ENCODE data around the gene SLC9A9.

SLC9A9 gene

GRCh38 chr3:143430568-143430967, 417.7 kb downstream of the SLC9A9 start:
- Histone ChIP-seq H4K8ac (ENCODE audit: low read depth, low read length) (no peak overlapping the region), H3K79me1 (ENCODE audit: low read length) (no peaks in the 10 kb centered on the region), H2BK120ac (ENCODE audit: insufficient read depth, low read length, poor library complexity) (no peak overlapping the region), H2BK5ac (ENCODE audit: low read depth, low read length, poor library complexity) (no peak overlapping the region), H3K14ac (ENCODE audit: low read length) (no peak overlapping the region), H4K91ac (ENCODE audit: low read depth, low read length) (no peak overlapping the region), H3K4ac (ENCODE audit: low read depth, low read length) (no peak overlapping the region), H2BK12ac (ENCODE audit: low read length) (no peak overlapping the region), H3K36me3 (ENCODE audit: control insufficient read depth in 1 of 2, insufficient read depth in 2 of 2, low read length in 2 of 2) (no peaks in the 10 kb centered on the region), H2AK5ac (ENCODE audit: low read length) (no peak overlapping the region), H3K4me3 (ENCODE audit: low read depth, low read length) (no peak overlapping the region), H2AFZ (ENCODE audit: insufficient read depth, low read length, poor library complexity) (no peak overlapping the region), H3K23ac (ENCODE audit: low read length) (no peak overlapping the region), H3K27me3 (ENCODE audit: insufficient read depth, low read length) (no peaks in the 10 kb centered on the region), H3K27ac (ENCODE audit: low read depth, low read length) (no peak overlapping the region), H3K9me3 (ENCODE audit: insufficient read depth, low read depth, low read length) (no peaks in the 10 kb centered on the region), H3K4me1 (ENCODE audit: control insufficient read depth in 1 of 2, insufficient read depth in 2 of 2, low read length in 2 of 2) (no peaks in the 10 kb centered on the region), H3K18ac (ENCODE audit: low read length) (no peak overlapping the region), H3K79me2 (ENCODE audit: control insufficient read depth, insufficient read depth, low read length, poor library complexity) (no peaks in the 10 kb centered on the region), H4K12ac (ENCODE audit: low read depth, low read length) (no peak overlapping the region), H3K4me2 (ENCODE audit: low read length) (no peak overlapping the region), H3K9ac (ENCODE audit: low read length) (no peak overlapping the region)
- no CpG with 5 or more reads among the region's 1 CpG for WGBS (ENCODE audit: extremely low coverage, insufficient coverage, insufficient read length)
- no peak for DNase-seq

- H2BK5ac ChIP-seq (ENCODE audit: low read depth, low read length, poor library complexity) = no peak overlapping the region
- H3K9ac ChIP-seq (ENCODE audit: low read length) = no peak overlapping the region
- H3K4me1 ChIP-seq (ENCODE audit: control insufficient read depth in 1 of 2, insufficient read depth in 2 of 2, low read length in 2 of 2) = no peaks in the 10 kb centered on the region
- no peak overlapping the region for H4K12ac ChIP-seq (ENCODE audit: low read depth, low read length)
- no peak overlapping the region for H2BK120ac ChIP-seq (ENCODE audit: insufficient read depth, low read length, poor library complexity)
- H2BK12ac ChIP-seq (ENCODE audit: low read length) = no peak overlapping the region
- no peaks in the 10 kb centered on the region for H3K79me1 ChIP-seq (ENCODE audit: low read length)
- no peak overlapping the region for H3K4me2 ChIP-seq (ENCODE audit: low read length)
- no peak overlapping the region for H2AK5ac ChIP-seq (ENCODE audit: low read length)
- no peak overlapping the region for H3K4ac ChIP-seq (ENCODE audit: low read depth, low read length)
- H3K27ac ChIP-seq (ENCODE audit: low read depth, low read length) = no peak overlapping the region
- H3K79me2 ChIP-seq (ENCODE audit: control insufficient read depth, insufficient read depth, low read length, poor library complexity) = no peaks in the 10 kb centered on the region
- H3K36me3 ChIP-seq (ENCODE audit: control insufficient read depth in 1 of 2, insufficient read depth in 2 of 2, low read length in 2 of 2) = no peaks in the 10 kb centered on the region
- no CpG with 5 or more reads among the region's 5 CpGs for WGBS (ENCODE audit: extremely low coverage, insufficient coverage, insufficient read length)
- H3K23ac ChIP-seq (ENCODE audit: low read length) = no peak overlapping the region
- H4K91ac ChIP-seq (ENCODE audit: low read depth, low read length) = no peak overlapping the region
- H3K27me3 ChIP-seq (ENCODE audit: insufficient read depth, low read length) = no peaks in the 10 kb centered on the region
- H3K4me3 ChIP-seq (ENCODE audit: low read depth, low read length) = no peak overlapping the region
- no peak overlapping the region for H4K8ac ChIP-seq (ENCODE audit: low read depth, low read length)
- no peak overlapping the region for H3K14ac ChIP-seq (ENCODE audit: low read length)
- H3K18ac ChIP-seq (ENCODE audit: low read length) = no peak overlapping the region
- H3K9me3 ChIP-seq (ENCODE audit: insufficient read depth, low read depth, low read length) = no peaks in the 10 kb centered on the region
- peak in 1 of 2 donors; percentile 16 for DNase-seq
- no peak overlapping the region for H2AFZ ChIP-seq (ENCODE audit: insufficient read depth, low read length, poor library complexity)
Measured at GRCh38 chr3:143429628-143430514, 418.4 kb downstream of the SLC9A9 start.

- no peaks in the 10 kb centered on the region for H3K79me1 ChIP-seq (ENCODE audit: low read length)
- no peak overlapping the region for H4K8ac ChIP-seq (ENCODE audit: low read depth, low read length)
- no peak overlapping the region for H2AFZ ChIP-seq (ENCODE audit: insufficient read depth, low read length, poor library complexity)
- no peak overlapping the region for H4K91ac ChIP-seq (ENCODE audit: low read depth, low read length)
- H3K18ac ChIP-seq (ENCODE audit: low read length) = no peak overlapping the region
- H3K9ac ChIP-seq (ENCODE audit: low read length) = no peak overlapping the region
- no peak overlapping the region for H3K27ac ChIP-seq (ENCODE audit: low read depth, low read length)
- no peaks in the 10 kb centered on the region for H3K9me3 ChIP-seq (ENCODE audit: insufficient read depth, low read depth, low read length)
- H2BK5ac ChIP-seq (ENCODE audit: low read depth, low read length, poor library complexity) = no peak overlapping the region
- H3K23ac ChIP-seq (ENCODE audit: low read length) = no peak overlapping the region
- no peaks in the 10 kb centered on the region for H3K79me2 ChIP-seq (ENCODE audit: control insufficient read depth, insufficient read depth, low read length, poor library complexity)
- H3K14ac ChIP-seq (ENCODE audit: low read length) = no peak overlapping the region
- no peak overlapping the region for H4K12ac ChIP-seq (ENCODE audit: low read depth, low read length)
- H3K27me3 ChIP-seq (ENCODE audit: insufficient read depth, low read length) = no peaks in the 10 kb centered on the region
- H3K36me3 ChIP-seq (ENCODE audit: control insufficient read depth in 1 of 2, insufficient read depth in 2 of 2, low read length in 2 of 2) = no peaks in the 10 kb centered on the region
- no peak overlapping the region for H2BK120ac ChIP-seq (ENCODE audit: insufficient read depth, low read length, poor library complexity)
- H3K4me3 ChIP-seq (ENCODE audit: low read depth, low read length) = no peak overlapping the region
- H2BK12ac ChIP-seq (ENCODE audit: low read length) = no peak overlapping the region
- no peak overlapping the region for H3K4ac ChIP-seq (ENCODE audit: low read depth, low read length)
- WGBS (ENCODE audit: extremely low coverage, insufficient coverage, insufficient read length) = no CpG with 5 or more reads among the region's 1 CpG
- no peak overlapping the region for H2AK5ac ChIP-seq (ENCODE audit: low read length)
- no peak for DNase-seq
- H3K4me2 ChIP-seq (ENCODE audit: low read length) = no peak overlapping the region
- H3K4me1 ChIP-seq (ENCODE audit: control insufficient read depth in 1 of 2, insufficient read depth in 2 of 2, low read length in 2 of 2) = no peaks in the 10 kb centered on the region
Measured at GRCh38 chr3:143428294-143428693, 420.0 kb downstream of the SLC9A9 start.

DNA sequence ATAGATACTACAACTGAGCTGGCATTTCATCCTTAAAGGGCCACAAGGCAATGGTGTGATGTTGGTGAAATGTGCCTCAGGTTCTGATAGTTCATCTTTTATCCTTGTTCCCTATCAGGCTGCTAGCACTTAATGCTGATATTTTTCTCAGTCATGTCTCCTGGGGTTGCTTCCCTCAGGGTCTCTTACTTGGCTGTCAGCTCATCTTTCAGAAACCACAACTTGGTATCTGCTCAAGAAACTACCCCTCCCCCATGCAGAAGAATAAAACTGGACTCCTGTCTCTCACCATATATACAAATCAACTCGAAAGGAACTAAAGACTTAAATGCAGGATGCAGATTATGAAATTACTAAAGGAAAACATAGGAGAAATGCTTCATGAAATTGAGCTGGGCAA, 420.6 kb downstream of the SLC9A9 start:
- DNase-seq = no peak
- no peaks in the 10 kb centered on the region for H3K36me3 ChIP-seq (ENCODE audit: control insufficient read depth in 1 of 2, insufficient read depth in 2 of 2, low read length in 2 of 2)
- H3K14ac ChIP-seq (ENCODE audit: low read length) = no peak overlapping the region
- H3K4me3 ChIP-seq (ENCODE audit: low read depth, low read length) = no peak overlapping the region
- H4K12ac ChIP-seq (ENCODE audit: low read depth, low read length) = no peak overlapping the region
- no peaks in the 10 kb centered on the region for H3K79me1 ChIP-seq (ENCODE audit: low read length)
- no peak overlapping the region for H2BK5ac ChIP-seq (ENCODE audit: low read depth, low read length, poor library complexity)
- H3K9me3 ChIP-seq (ENCODE audit: insufficient read depth, low read depth, low read length) = no peaks in the 10 kb centered on the region
- no peak overlapping the region for H3K23ac ChIP-seq (ENCODE audit: low read length)
- no peak overlapping the region for H4K91ac ChIP-seq (ENCODE audit: low read depth, low read length)
- H2AK5ac ChIP-seq (ENCODE audit: low read length) = no peak overlapping the region
- H3K4me1 ChIP-seq (ENCODE audit: control insufficient read depth in 1 of 2, insufficient read depth in 2 of 2, low read length in 2 of 2) = no peaks in the 10 kb centered on the region
- no peaks in the 10 kb centered on the region for H3K79me2 ChIP-seq (ENCODE audit: control insufficient read depth, insufficient read depth, low read length, poor library complexity)
- no CpG with 5 or more reads among the region's 1 CpG for WGBS (ENCODE audit: extremely low coverage, insufficient coverage, insufficient read length)
- H2BK12ac ChIP-seq (ENCODE audit: low read length) = no peak overlapping the region
- H3K4me2 ChIP-seq (ENCODE audit: low read length) = no peak overlapping the region
- no peak overlapping the region for H2AFZ ChIP-seq (ENCODE audit: insufficient read depth, low read length, poor library complexity)
- H3K27me3 ChIP-seq (ENCODE audit: insufficient read depth, low read length) = no peaks in the 10 kb centered on the region
- H3K9ac ChIP-seq (ENCODE audit: low read length) = no peak overlapping the region
- H3K27ac ChIP-seq (ENCODE audit: low read depth, low read length) = no peak overlapping the region
- H3K18ac ChIP-seq (ENCODE audit: low read length) = no peak overlapping the region
- H4K8ac ChIP-seq (ENCODE audit: low read depth, low read length) = no peak overlapping the region
- H2BK120ac ChIP-seq (ENCODE audit: insufficient read depth, low read length, poor library complexity) = no peak overlapping the region
- no peak overlapping the region for H3K4ac ChIP-seq (ENCODE audit: low read depth, low read length)
